Stimulated activated CD4-positive, alpha-beta T cell treated with anti-CD3 and anti-CD28 coated beads, TNF-alpha, amount 100 ng/mL, for 24 hours (primary cell): ENCODE measurements around the gene ASXL2.
"Not testable (repeated sequence)": the region's sequence is repeated elsewhere in the genome, so short reads cannot be mapped to it uniquely, and the experiment has no call there.

Experiments
- DNase-seq, 3 experiments: peaks; one replicate each; pipeline ENCODE4 v3.0.0-alpha.2; 2020; ENCODE audit warnings: low read depth in 3 of 3

ASXL2 gene

GRCh38 chr2:25891672-25892071 lies 13.4 kb upstream of the ASXL2 start:
- DNase-seq = no peak

GRCh38 chr2:25887624-25888242 lies 9.4 kb upstream of the ASXL2 start:
- no peak for DNase-seq

DNA sequence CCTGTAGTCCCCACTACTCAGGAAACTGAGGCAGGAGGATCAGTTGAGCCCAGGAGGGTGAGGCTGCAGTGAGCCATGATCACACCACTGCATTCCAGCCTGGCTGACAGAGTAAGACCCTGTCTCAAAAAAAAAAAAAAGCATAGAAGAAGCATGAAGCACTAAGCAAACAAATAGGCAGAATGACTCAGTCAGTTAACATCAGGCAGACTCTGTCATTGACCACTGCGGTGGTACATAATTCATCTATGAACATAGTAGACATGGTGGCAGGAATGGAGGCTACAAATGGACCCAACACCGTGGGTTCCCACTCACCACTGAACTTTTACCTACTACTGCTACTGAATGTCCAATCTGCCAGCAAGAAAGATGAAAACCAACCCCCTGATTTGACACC lies 7.6 kb upstream of the ASXL2 start:
- no peak for DNase-seq

- DNase-seq = no peak
Measured at GRCh38 chr2:25881764-25882163, 3.5 kb upstream of the ASXL2 start.

DNA sequence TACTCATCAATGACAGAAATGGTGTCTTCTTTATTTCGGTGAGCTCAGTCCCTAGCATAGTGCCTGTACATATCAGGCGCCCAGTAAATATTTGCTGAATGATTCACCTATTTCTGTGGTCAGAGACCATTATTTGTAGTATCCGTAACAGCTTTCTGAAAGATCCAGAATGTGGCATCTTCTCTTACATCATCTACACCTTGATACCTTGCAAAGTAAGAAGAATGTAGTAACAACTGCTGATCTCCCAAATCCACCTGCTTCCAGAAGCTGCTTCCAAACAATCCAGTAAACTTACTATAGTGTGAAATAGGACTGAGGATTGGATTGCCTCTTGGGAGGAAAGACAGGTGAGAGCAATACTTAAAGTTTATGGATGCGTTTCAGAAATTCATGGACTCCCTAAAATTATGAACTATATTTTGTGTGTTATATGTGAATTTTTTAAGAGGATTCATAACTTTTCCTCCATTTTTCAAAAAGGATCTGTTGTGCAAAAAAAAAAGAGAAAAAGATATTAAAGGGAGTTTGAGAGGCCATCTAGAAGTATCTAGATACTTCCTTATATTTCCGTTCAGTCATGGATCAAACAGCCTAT lies 945 bp upstream of the ASXL2 start:
- DNase-seq = no peak

DNA sequence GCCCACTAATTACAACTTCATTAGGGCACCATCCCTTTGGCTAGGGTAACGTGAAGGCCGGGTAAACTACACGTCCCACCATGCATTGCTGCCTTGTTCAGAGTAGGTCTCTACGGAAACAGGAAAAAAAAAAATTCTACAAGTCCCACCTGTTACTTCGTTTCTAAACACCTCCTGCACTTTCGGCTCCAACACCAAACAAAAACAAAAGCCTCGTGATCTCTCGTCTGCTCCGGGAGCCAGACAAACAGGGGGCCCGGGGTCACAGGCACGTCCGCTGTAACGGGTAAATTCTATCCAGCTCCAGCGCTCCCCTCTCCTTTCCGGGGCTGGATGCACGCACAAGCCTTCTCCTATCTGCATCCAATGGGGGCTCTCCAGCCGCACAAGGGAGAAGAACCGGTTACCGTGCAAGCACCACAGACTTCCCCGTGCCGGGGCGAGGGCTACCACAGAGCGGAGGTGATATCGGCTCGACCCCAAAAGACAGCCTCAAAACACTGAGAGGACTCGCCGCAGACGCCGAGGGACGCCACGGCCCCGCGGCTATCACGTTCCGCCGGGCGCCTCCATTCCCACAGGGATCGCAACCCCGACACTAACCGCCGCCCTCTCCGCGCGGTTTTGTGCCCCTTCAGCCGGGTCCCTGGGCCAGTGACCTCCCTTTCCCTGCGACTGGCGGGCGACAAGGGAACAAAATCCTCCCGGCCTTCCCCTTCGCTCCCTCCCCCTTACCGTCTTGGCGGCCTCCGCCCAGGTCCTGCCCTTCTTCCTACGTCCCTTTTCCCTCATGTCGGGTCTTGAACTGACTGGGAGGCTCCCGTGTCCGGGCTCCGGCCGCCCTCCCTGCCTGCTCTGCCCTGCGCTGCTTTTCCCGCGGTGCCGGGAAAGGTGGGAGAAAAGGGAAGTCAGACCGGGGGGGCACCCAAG lies 591 bp downstream of the ASXL2 start:
- DNase-seq = peak; percentile 24 to 43 (median 29)

DNA sequence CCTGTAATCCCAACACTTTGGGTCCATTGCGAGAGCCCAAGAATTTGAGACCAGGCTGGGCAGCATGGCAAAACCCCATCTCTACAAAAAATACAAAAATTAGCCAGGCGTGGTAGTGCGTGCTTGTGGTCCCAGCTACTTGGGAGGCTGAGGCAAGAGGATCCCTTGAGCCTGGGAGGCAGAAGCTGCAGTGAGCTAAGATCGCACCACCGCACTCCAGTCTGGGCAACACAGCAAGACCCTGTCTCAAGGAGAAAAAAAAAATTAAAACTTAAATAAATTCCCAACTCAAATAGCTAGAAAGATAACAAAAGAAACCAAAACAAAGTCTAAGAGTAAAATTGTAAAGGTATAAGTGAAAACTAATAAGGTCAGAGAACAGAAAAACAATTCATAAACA lies 6.2 kb downstream of the ASXL2 start:
- no peak for DNase-seq

DNA sequence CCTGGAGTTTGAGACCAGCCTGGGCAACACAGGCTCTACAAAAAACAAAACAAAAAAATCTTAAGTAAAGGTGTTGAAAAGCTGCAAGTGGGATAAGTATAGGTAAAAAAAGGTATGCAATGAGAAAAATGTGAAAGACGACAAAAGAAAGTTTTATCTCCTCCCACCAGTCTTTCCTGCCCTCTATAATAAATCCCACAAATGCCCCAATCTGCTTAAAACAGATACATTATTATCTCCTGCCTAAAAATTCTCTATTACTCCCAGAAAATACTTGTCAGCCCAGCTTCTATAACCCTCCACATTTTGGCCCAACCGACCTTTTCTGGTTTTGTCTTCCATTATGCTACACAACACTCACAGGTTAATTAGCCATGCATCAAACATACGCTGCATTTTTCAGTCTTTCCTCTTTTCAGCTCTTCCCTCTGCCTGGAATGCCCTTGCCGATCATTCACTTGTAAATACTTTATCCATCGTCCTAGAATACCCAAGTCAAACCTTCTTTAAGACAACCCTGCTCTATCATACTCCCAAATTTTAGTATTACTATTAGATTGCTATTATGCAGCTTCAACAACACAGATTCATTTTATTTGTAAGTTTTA lies 10.8 kb downstream of the ASXL2 start:
- DNase-seq = no peak

DNA sequence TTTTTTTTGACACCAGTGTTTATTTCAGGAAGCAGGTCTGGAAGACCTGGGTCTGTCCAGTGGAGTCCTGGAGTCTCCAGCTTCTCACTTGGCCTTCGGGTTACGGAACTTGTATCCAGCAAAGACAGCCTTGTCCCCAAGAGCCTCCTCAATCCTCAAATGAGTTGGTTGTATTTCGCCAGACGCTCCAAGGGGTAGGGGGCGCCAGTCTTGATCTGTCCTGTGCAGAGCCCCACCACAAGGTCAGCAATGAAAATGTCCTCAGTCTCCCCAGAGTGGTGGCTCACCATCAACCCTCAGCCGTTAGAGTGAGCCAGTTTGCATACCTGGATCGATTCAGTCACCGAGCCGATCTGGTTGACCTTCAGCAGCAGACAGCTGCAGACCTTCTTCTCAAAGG lies 21.9 kb downstream of the ASXL2 start:
- DNase-seq = no peak

DNA sequence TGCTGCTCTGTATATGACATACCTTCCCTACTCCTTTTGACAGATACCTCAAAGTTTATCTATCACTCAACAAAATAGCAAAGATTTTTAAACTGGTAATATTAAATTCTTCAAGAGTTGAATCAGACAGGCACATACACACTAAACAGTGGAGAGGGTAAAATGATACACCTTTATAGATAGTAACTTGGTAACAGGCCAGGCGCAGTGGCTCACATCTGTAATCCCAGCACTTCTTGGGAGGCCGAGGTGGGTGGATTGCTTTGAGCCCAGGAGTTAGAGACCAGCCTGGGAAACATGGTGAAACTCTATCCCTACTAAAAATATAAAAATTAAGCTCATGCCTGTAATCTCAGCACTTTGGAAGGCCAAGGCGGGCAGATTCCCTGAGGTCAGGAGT lies 23.2 kb downstream of the ASXL2 start:
- no peak for DNase-seq

- no peak for DNase-seq
Measured at GRCh38 chr2:25854613-25855012, 23.7 kb downstream of the ASXL2 start.

DNA sequence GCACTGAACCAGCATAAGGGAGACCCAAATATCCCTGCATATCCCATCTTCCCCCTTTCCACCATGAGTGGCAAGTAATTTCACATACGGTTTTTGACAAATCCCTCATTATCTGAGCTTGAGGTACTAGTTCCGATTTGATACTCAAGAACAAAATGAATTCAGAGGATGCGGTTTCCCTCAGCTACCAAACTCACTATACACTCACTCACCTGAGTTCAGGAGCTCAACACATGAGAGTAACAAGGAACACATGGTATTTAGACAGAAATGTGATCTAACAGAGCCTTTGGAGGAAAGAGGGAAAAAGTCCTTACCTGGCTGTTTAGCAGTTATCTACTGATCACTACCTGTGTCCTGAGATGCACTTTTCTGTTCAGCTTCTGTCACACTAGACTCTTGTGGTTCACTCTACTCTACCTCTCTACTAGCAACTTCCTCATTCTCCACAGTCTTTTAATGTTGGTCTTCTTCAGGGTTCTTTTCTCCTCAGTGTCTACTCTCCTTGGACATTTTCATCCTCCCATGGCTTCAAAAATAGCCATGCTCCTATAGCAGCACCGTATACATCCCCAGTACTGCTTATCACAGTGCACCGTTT lies 25.1 kb downstream of the ASXL2 start:
- no peak for DNase-seq

- DNase-seq = peak in 1 of 3 experiments; percentile 30
Measured at GRCh38 chr2:25851740-25852503, 26.4 kb downstream of the ASXL2 start.

- not testable (repeated sequence) for DNase-seq
Measured at GRCh38 chr2:25850400-25850799, 27.9 kb downstream of the ASXL2 start.

DNA sequence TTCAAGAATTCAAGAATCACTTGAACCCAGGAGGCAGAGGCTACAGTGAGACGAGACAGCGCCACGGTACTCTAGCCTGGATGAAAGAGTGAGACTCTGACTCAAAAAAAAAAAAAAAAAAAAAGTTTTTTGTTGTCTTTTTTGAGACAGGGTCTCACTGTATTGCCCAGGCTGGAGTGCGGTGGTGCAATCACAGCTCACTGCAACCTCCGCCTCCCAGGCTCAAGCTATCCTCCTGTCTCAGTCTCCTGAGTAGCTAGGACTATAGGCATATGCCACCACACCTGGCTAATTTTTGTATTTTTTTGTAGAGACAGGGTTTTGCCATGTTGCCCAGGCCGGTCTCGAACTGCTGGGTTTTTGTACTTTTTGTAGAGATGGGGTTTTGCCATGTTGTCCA lies 28.9 kb downstream of the ASXL2 start:
- DNase-seq = not testable (repeated sequence)

- DNase-seq = no peak
Measured at GRCh38 chr2:25845843-25846505, 32.3 kb downstream of the ASXL2 start.

DNA sequence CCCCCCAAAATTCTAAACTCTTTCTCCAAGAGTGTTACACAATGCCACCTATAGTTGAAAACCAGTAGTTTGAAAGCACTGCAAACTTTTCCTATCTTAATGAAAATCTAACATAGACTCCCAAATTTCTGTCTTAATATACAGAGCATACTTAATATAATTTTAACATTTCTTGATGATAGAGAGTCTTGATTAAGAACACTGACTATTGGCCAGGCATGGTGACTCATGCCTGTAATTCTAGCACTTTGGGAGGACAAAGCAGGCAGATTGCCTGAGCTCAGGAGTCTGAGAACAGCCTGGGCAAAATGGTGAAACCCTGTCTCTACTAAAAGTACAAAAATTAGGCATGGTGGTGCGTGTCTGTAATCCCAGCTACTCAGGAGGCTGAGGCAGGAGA lies 34.2 kb downstream of the ASXL2 start:
- no peak for DNase-seq

GRCh38 chr2:25842155-25842554 lies 36.1 kb downstream of the ASXL2 start:
- no peak for DNase-seq

DNA sequence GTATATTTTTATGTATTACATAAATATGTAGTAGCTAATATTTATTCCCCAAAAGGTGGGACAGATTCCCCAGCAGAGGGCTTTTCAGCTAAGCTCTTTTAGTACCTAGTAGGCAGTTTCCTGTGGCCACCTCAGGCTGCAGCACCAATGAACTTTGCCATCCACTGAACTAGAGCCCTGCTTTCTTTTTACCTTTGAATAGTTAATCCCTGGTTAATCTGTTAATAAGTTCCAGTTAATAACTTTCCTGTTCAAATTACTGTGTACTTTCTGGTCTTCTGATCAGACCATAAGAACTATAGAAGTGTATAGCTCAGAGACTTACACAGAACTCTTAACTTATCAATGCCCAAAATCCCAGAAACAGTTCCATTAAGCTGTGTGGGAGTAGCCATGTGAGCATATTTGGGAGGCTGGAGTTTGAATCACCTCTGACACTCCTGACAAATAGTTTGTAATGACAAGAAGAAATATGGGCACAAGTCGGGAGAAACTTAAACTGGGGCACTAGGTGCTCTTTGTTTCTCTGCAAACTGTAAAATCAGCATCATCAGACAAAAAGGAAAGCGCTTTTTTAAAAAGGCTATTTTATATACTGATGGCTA lies 40.0 kb downstream of the ASXL2 start:
- no peak for DNase-seq

- no peak for DNase-seq
Measured at GRCh38 chr2:25835906-25836305, 42.4 kb downstream of the ASXL2 start.
